Astrocyte of the cerebellum (primary cell): Measurements from ENCODE around the gene RAPH1.
"Not testable (repeated sequence)": the region's sequence is repeated elsewhere in the genome, so short reads cannot be mapped to it uniquely, and the experiment has no call there.

ENCODE experiments used
- DNase-seq: peaks from one replicate; pipeline ENCODE4 v3.0.0-alpha.2; 2011; ENCODE audit warnings: low read depth
- H3K4me3 ChIP-seq: 2 replicates; pipeline ENCODE4 v1.5.1; 2011; ENCODE audit warnings: mild to moderate bottlenecking, low read depth, low read length, moderate library complexity
- CTCF ChIP-seq: IDR thresholded peaks from 2 replicates; pipeline ENCODE4 v1.5.1; 2012; ENCODE audit warnings: low read length, low read depth, moderate library complexity, mild to moderate bottlenecking; ENCODE audit errors: missing control alignments
- in situ Hi-C: cut with HindIII; loops from 2 replicates; pipeline ENCODE4 v1.10.0; 2017; ENCODE audit warnings: low sequenced_read_pairs

Gene RAPH1

GRCh38 chr2:203510941-203511305 is 24.2 kb downstream of the RAPH1 start:
- no peak overlapping the region for H3K4me3 ChIP-seq
- DNase-seq, result peak; percentile 53
- TF ChIP-seq CTCF, result no peak
- in situ Hi-C loops, result no loop called here

DNA sequence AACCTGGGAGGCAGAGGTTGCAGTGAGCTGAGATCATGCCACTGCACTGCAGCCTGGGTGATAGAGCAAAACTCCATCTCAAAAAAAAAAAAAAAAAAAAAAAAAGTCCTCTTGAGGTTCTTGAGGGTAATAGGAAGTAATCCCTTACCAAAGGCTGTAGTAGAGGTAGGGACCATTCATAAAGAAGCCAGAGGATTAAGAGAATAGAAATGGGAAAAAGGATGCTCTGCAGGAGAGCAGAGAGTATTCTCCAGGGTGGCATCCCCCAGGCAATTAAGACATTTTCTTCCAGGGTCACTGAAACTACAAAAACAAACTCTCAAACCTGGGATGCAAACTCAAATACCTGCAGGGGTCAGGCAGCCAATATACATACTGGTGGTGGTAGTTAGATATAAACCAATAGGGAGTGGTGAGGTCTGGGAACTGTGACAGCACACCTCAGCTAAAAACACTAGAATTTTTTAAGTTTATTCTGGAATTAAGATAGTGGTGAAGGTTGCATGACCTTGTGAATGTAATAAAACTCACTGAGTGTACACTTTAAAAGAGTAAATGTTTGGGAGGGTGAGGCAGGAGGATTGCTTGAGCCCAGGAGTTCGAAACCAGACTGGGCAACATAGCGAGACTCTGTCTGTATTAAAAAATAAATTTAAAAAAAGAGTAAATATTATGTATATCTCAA is 24.7 kb downstream of the RAPH1 start:
- no peak overlapping the region for H3K4me3 ChIP-seq
- DNase-seq, result no peak
- in situ Hi-C loops, result no loop called here
- TF ChIP-seq CTCF, result no peak

DNA sequence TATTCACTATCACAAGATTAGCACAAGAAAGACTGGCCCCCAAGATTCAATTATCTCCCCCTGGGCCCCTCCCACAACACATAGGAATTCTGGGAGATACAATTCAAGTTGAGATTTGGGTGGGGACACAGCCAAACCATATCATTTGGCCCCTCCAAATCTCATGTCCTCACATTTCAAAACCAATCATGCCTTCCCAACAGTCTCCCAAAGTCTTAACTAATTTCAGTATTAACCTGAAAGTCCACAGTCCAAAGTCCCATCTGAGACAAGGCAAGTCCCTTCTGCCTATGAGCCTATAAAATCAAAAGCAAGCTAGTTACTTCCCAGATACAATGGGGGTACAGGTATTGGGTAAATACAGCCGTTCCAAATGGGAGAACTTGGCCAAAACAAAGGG is 31.6 kb downstream of the RAPH1 start:
- in situ Hi-C loops, DNase-seq, H3K4me3 ChIP-seq: not testable (repeated sequence)

DNA sequence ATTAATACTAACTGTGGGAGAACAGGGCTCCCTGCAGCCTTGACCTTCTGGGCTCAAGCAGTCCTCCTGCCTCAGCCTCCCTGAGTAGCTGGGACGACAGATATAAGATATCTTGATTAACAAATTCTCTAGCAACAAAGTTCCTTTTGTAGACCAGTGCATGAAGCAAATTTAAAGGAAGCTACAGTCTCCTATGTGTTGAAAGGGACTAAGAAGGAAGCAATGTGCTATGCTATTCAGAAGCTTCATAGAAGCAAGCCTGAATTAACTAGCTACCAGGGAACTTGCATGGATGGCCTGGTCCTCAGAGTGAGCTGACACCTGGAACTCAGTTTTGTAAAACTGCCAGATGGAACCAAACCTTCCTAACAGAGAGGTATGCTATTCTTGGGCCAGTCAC is 33.2 kb downstream of the RAPH1 start:
- no peak for TF ChIP-seq CTCF
- DNase-seq, result no peak
- no peak overlapping the region for H3K4me3 ChIP-seq
- in situ Hi-C loops, result no loop called here

- no peak for TF ChIP-seq CTCF
- no peak overlapping the region for H3K4me3 ChIP-seq
- DNase-seq, result no peak
- in situ Hi-C loops, result no loop called here
These were observed 34.1 kb downstream of the RAPH1 start for GRCh38 chr2:203500951-203501350.

- DNase-seq, result no peak
These were observed 34.8 kb downstream of the RAPH1 start for GRCh38 chr2:203500297-203500696.

More at GRCh38 chr2:203500297-203500696, 34.8 kb downstream of the RAPH1 start:
- in situ Hi-C loops, result no loop called here
- no peak for TF ChIP-seq CTCF
- no peak overlapping the region for H3K4me3 ChIP-seq
